ENCODE data around the gene FAM168B. TPM values are rescaled to one million over a fixed set of nuclear protein-coding genes. Genes with fewer than 3 reads are reported as not detected.

FAM168B gene
- total RNA-seq, 2 donors from 2014 or later = 144 to 156 TPM

GRCh38 chr2:131037398-131038257, 55.6 kb downstream of the FAM168B start:
- TF ChIP-seq CTCF (IDR thresholded peaks at IDR 0.05) = no peak
- Histone ChIP-seq H3K36me3 (no peaks in the 10 kb centered on the region), H3K27me3 (replicated peaks; ENCODE audit: insufficient read depth) (no peaks in the 10 kb centered on the region), H3K4me1 (ENCODE audit: control insufficient read depth in 1 of 2, low read depth in 2 of 2) (peaks cover 0 to 9% of the 10 kb centered on the region in 2 donors), H3K4me3 (no peak overlapping the region), H3K27ac (no peak overlapping the region), H3K9me3 (no peaks in the 10 kb centered on the region)
- DNase-seq (ENCODE audit: low spot score) (no peak), ATAC-seq (ENCODE audit: insufficient number of reproducible peaks, low FRiP score, low read depth) (no peak)

GRCh38 chr2:131036696-131037397, 56.4 kb downstream of the FAM168B start:
- no peak for DNase-seq (ENCODE audit: low spot score)

GRCh38 chr2:131036269-131036668, 57.0 kb downstream of the FAM168B start:
- DNase-seq (ENCODE audit: low spot score) = no peak

More at GRCh38 chr2:131036696-131037397, 56.4 kb downstream of the FAM168B start:
- Histone ChIP-seq H3K4me3 (no peak overlapping the region), H3K9me3 (no peaks in the 10 kb centered on the region), H3K27ac (no peak overlapping the region), H3K27me3 (replicated peaks; ENCODE audit: insufficient read depth) (no peaks in the 10 kb centered on the region), H3K4me1 (ENCODE audit: control insufficient read depth in 1 of 2, low read depth in 2 of 2) (peaks cover 0 to 9% of the 10 kb centered on the region in 2 donors), H3K36me3 (no peaks in the 10 kb centered on the region)
- no peak for TF ChIP-seq CTCF (IDR thresholded peaks at IDR 0.05)
- no peak for ATAC-seq (ENCODE audit: insufficient number of reproducible peaks, low FRiP score, low read depth)

GRCh38 chr2:131035826-131036231, 57.4 kb downstream of the FAM168B start:
- Histone ChIP-seq H3K36me3 (no peaks in the 10 kb centered on the region), H3K27ac (no peak overlapping the region), H3K27me3 (replicated peaks; ENCODE audit: insufficient read depth) (no peaks in the 10 kb centered on the region), H3K4me1 (ENCODE audit: control insufficient read depth in 1 of 2, low read depth in 2 of 2) (peaks cover 0 to 9% of the 10 kb centered on the region in 2 donors), H3K9me3 (no peaks in the 10 kb centered on the region), H3K4me3 (peak overlapping the region; percentile 63)
- TF ChIP-seq CTCF (IDR thresholded peaks at IDR 0.05) = no peak
- ATAC-seq (ENCODE audit: insufficient number of reproducible peaks, low FRiP score, low read depth) (no peak), DNase-seq (ENCODE audit: low spot score) (no peak)

More at GRCh38 chr2:131036269-131036668, 57.0 kb downstream of the FAM168B start:
- H3K4me3 ChIP-seq = no peak overlapping the region
- no peaks in the 10 kb centered on the region for H3K36me3 ChIP-seq
- H3K4me1 ChIP-seq (ENCODE audit: control insufficient read depth in 1 of 2, low read depth in 2 of 2) = peaks cover 0 to 9% of the 10 kb centered on the region in 2 donors
- no peak overlapping the region for H3K27ac ChIP-seq
- H3K27me3 ChIP-seq (replicated peaks; ENCODE audit: insufficient read depth) = no peaks in the 10 kb centered on the region
- no peak for TF ChIP-seq CTCF (IDR thresholded peaks at IDR 0.05)
- H3K9me3 ChIP-seq = no peaks in the 10 kb centered on the region
- no peak for ATAC-seq (ENCODE audit: insufficient number of reproducible peaks, low FRiP score, low read depth)
